ENCODE results near the gene CACNA1C. TPM values are rescaled to one million over a fixed set of nuclear protein-coding genes. Genes with fewer than 3 reads are reported as not detected.

The CACNA1C gene
- total RNA-seq, 2 experiments from 2014 or later, result 0.05 to 0.08 TPM

DNA sequence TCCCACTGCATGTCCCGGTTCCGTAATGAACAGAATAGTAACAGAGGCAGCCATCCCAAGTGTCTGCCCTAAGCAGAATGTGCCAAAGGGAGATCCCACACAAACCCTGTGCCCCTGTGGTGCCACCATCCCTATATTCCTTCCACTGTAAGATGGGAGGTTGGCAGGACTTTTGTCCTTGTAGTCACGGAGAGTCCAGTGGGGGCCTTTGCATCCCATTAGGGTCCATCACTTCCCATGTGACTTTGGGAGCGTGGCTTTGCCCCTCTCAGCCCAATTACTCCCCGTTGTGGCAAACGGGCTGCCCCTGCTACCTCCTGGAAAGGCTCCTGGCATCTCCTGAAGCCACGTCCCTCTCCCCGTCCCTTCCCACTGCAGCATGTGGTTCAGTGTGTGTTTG lies 552.5 kb downstream of the CACNA1C start:
- Histone ChIP-seq H3K4me1 (ENCODE audit: insufficient read depth, low read length) (no peaks in the 10 kb centered on the region), H3K27me3 (ENCODE audit: control insufficient read depth in 1 of 2, insufficient read depth in 2 of 2, low read length in 2 of 2) (peaks cover 0 to 3% of the 10 kb centered on the region in 2 experiments), H3K36me3 (ENCODE audit: insufficient read depth, low read length) (no peaks in the 10 kb centered on the region), H3K27ac (ENCODE audit: low read depth in 1 of 2, low read length in 2 of 2) (no peak overlapping the region), H3K4me3 (ENCODE audit: low read length) (no peak overlapping the region), H3K9me3 (ENCODE audit: control insufficient read depth in 1 of 2, insufficient read depth in 1 of 2, low read length in 2 of 2) (no peaks in the 10 kb centered on the region)
- DNase-seq, result no peak
- CTCF ChIA-PET, result no interaction called here
- Mint-ChIP-seq H3K4me3 (no peak overlapping the region), H3K4me1 (ENCODE audit: low read depth) (no peaks in the 10 kb centered on the region), H3K36me3 (ENCODE audit: low read depth) (no peaks in the 10 kb centered on the region), H3K27ac (no peak overlapping the region), H3K9me3 (no peaks in the 10 kb centered on the region), H3K27me3 (peaks cover 34% of the 10 kb centered on the region)
- POLR2A ChIA-PET, result no interaction called here
- intact Hi-C loops (cut with DNase I, micrococcal nuclease), result no loop called here
- TF ChIP-seq, protein P1, sequence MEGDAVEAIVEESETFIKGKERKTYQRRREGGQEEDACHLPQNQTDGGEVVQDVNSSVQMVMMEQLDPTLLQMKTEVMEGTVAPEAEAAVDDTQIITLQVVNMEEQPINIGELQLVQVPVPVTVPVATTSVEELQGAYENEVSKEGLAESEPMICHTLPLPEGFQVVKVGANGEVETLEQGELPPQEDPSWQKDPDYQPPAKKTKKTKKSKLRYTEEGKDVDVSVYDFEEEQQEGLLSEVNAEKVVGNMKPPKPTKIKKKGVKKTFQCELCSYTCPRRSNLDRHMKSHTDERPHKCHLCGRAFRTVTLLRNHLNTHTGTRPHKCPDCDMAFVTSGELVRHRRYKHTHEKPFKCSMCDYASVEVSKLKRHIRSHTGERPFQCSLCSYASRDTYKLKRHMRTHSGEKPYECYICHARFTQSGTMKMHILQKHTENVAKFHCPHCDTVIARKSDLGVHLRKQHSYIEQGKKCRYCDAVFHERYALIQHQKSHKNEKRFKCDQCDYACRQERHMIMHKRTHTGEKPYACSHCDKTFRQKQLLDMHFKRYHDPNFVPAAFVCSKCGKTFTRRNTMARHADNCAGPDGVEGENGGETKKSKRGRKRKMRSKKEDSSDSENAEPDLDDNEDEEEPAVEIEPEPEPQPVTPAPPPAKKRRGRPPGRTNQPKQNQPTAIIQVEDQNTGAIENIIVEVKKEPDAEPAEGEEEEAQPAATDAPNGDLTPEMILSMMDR (IDR thresholded peaks at IDR 0.05), result no peak
- no peak for ATAC-seq (ENCODE audit: poor library complexity)

GRCh38 chr12:2606186-2606910 lies 553.6 kb downstream of the CACNA1C start:
- H3K4me3 ChIP-seq (ENCODE audit: low read length), result no peak overlapping the region
- intact Hi-C loops (cut with DNase I, micrococcal nuclease), result no loop called here
- peaks cover 0 to 3% of the 10 kb centered on the region in 2 experiments for H3K27me3 ChIP-seq (ENCODE audit: control insufficient read depth in 1 of 2, insufficient read depth in 2 of 2, low read length in 2 of 2)
- Mint-ChIP-seq H3K9me3 (no peaks in the 10 kb centered on the region), H3K4me3 (no peak overlapping the region), H3K27ac (no peak overlapping the region), H3K4me1 (ENCODE audit: low read depth) (no peaks in the 10 kb centered on the region), H3K36me3 (ENCODE audit: low read depth) (no peaks in the 10 kb centered on the region), H3K27me3 (peaks cover 34% of the 10 kb centered on the region)
- TF ChIP-seq, protein P1 (IDR thresholded peaks at IDR 0.05), result no peak
- no peaks in the 10 kb centered on the region for H3K36me3 ChIP-seq (ENCODE audit: insufficient read depth, low read length)
- CTCF ChIA-PET, result no interaction called here
- H3K9me3 ChIP-seq (ENCODE audit: control insufficient read depth in 1 of 2, insufficient read depth in 1 of 2, low read length in 2 of 2), result no peaks in the 10 kb centered on the region
- no peaks in the 10 kb centered on the region for H3K4me1 ChIP-seq (ENCODE audit: insufficient read depth, low read length)
- DNase-seq, result no peak
- POLR2A ChIA-PET, result no interaction called here
- ATAC-seq (ENCODE audit: poor library complexity), result no peak
- no peak overlapping the region for H3K27ac ChIP-seq (ENCODE audit: low read depth in 1 of 2, low read length in 2 of 2)

DNA sequence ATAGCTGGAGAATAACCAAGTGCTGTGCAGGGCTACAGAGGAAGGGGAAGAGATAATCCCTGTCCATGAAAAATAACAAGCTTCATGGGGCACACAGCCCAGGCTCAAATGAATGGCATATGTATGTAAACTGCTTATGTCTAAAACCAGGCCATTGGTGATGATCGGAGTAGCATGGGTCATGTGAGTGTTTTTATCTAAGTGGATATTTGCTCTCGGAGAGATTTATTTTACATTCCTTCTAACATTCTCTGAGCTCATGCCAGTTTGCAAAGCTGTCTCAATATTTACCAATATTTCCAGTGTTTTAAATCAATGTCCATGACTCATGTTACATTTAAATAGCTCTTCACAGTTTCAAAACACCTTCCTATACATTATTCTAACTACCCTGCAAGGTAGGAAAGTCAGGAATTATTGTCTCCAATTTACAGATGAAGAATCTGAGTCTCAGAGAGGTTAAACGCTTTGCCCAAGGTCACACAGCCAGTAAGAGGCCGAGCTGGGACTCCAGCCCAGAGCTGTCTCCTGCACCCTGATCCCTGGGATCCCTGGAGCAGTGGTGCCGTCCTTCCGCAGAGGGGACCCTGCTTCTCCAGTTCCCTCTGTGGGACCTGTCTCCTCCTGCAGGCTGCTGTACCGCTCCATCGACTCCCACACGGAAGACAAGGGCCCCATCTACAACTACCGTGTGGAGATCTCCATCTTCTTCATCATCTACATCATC lies 555.3 kb downstream of the CACNA1C start:
- H3K4me1 ChIP-seq (ENCODE audit: insufficient read depth, low read length), result no peaks in the 10 kb centered on the region
- POLR2A ChIA-PET, result no interaction called here

More for the DNA sequence above, 555.3 kb downstream of the CACNA1C start:
- CTCF ChIA-PET, result no interaction called here
- DNase-seq (no peak), ATAC-seq (ENCODE audit: poor library complexity) (no peak)
- intact Hi-C loops (cut with DNase I, micrococcal nuclease), result no loop called here
- H3K36me3 Mint-ChIP-seq (ENCODE audit: low read depth), result no peaks in the 10 kb centered on the region
- H3K4me3 ChIP-seq (ENCODE audit: low read length), result no peak overlapping the region
- no peaks in the 10 kb centered on the region for H3K36me3 ChIP-seq (ENCODE audit: insufficient read depth, low read length)
- no peaks in the 10 kb centered on the region for H3K9me3 ChIP-seq (ENCODE audit: control insufficient read depth in 1 of 2, insufficient read depth in 1 of 2, low read length in 2 of 2)
- no peaks in the 10 kb centered on the region for H3K9me3 Mint-ChIP-seq
- H3K4me3 Mint-ChIP-seq, result no peak overlapping the region
- no peaks in the 10 kb centered on the region for H3K4me1 Mint-ChIP-seq (ENCODE audit: low read depth)
- no peak overlapping the region for H3K27ac Mint-ChIP-seq
- H3K27me3 Mint-ChIP-seq, result peaks cover 44% of the 10 kb centered on the region
- no peak overlapping the region for H3K27ac ChIP-seq (ENCODE audit: low read depth in 1 of 2, low read length in 2 of 2)
- peaks cover 0 to 3% of the 10 kb centered on the region in 2 experiments for H3K27me3 ChIP-seq (ENCODE audit: control insufficient read depth in 1 of 2, insufficient read depth in 2 of 2, low read length in 2 of 2)
- TF ChIP-seq, protein P1 (IDR thresholded peaks at IDR 0.05), result no peak

Measured in CD4-positive, alpha-beta T cell (primary cell).